ENCODE data around the gene ACSM6.

The ACSM6 gene

GRCh38 chr10:95273393-95274312 lies 79.6 kb downstream of the ACSM6 start:
- DNase-seq = no peak

DNA sequence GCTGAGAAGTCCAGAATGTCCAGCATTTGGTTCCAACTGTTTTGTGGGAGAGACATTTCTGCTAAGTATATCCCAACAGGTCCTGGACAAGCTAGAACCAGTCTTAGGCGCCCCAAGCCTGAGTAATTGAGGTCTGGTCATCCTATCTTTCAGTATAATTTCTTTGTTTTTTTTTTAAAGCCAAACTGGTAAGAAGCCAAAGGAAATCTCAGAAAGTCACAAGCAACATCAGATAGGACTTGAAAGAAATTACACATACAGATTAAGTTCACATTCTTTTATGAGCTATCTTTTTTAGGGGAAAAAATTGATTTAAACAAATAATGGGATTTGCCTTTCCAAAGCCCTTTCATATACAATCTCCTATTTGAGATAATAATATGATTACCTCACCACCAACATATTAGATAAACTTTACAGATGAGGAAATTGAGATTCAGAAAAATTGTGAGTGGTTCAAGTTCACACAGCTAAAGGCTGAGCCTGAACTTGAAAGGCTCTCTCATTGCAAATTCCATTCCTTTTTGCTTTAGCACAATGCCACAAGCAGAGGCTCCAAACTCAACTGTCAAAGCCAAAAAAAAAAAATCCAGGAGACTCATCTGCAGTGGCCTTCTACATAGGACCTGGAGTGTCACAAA lies 81.8 kb downstream of the ACSM6 start:
- DNase-seq = no peak

- no peak for DNase-seq
Measured at GRCh38 chr10:95276367-95277200, 82.5 kb downstream of the ACSM6 start.

- no peak for DNase-seq
Measured at GRCh38 chr10:95277201-95277570, 83.1 kb downstream of the ACSM6 start.

DNA sequence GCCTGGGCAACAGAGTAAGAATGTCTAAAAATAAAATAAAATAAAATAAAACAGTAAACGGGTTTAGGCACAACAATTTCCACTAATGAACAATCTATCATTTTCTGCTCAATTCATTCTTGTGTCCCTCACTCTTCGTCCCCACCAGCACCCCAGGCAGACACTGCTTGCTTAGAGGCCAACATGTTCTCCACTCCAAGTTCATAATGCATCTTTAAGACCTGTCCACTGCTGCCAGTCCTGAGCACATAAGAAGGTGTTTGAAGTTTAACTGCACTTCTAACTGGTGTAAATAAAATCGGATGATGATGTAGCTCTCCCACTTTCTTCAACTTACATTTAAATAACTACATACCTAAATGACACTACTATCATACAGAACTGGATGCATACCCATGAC lies 83.6 kb downstream of the ACSM6 start:
- no peak for DNase-seq
